Raji (cell line): ENCODE measurements around the gene RIPOR3.

ENCODE experiments used
- POLR2A ChIP-seq: IDR thresholded peaks from 2 replicates; pipeline ENCODE4 v1.6.1; 2011; ENCODE audit warnings: low read depth, low read length, control low read depth; ENCODE audit not compliant: insufficient read depth

The RIPOR3 gene

DNA sequence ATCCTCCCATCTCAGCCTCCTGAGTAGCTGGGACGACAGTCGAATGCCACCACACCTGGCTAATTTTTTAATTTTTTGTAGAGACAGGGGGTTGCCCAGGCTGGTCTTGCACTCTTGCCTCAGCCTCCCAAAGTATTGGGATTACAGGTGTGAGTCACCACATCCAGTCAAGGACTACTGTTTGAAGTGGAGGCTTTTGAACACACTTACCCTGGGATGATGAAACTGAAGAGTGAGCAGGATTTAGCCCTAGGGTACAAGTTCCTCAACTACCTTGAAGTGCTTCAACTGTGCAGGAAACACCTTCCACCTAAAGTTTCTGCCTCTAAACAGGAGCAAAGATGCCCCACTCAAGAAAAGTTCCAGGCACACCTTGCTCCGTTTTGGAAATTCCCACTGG is 24.4 kb upstream of the RIPOR3 start:
- TF ChIP-seq POLR2A, result no peak

DNA sequence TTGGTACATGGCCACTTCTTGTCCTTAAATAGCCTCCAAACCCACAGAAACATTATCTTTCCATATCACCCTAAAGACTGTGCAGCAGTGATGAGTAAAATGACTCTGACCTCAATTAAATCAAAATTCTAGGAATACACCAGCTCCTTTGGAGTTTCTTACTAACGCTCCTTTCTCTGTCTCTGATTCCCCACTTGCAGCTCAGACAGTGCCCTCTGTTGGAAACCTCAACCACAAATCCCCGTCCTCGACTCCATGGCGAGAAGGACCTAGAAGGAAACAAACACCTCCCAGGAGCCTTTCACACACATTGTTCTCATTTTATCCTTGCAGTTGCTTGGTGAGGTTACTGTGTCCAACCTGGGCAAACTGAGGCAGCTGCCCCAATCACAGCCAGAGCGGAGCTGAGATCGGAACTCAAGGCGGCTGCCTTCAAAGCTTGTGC is 22.3 kb upstream of the RIPOR3 start:
- TF ChIP-seq POLR2A, result no peak

DNA sequence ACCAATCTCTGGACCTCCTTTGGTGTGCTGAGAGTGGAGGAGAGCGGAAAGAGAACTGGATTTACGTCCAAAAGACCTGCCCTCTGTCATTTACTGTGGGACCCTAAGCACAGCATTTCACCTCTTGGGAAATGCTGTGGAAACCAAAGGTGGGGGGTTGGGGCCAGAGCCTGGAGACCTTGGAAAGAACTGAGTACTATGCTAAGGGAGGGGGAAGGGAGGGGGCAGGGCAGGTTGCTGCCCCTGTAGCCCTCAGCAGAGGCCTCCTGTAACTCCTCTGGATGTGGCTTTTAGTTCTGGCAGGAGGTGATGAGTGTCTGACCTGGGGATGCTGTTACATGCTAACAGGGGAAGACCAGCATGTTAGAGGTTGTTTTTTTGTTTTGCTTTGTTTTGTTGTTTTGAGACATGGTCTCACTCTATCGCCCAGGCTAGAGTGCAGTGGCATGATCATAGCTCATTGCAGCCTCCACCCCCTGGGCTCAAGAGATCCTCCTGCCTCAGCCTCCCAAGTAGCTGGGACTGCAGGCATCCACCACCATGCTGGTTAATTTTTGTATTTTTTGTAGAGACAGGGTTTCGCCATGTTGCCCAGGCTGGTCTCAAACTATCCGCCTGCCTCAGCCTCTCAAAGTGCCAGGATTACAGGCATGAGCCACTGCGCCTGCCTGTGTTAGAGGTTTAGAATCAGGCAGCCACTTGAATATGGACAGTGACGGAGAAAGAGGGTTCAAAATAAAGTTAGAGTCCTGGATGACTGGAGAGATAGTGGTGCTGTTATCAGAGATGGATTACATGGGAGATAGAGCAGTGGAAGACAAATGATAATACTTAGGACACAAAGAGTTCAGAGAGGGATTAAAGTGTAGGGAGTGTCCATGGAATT is 21.7 kb upstream of the RIPOR3 start:
- TF ChIP-seq POLR2A, result no peak

DNA sequence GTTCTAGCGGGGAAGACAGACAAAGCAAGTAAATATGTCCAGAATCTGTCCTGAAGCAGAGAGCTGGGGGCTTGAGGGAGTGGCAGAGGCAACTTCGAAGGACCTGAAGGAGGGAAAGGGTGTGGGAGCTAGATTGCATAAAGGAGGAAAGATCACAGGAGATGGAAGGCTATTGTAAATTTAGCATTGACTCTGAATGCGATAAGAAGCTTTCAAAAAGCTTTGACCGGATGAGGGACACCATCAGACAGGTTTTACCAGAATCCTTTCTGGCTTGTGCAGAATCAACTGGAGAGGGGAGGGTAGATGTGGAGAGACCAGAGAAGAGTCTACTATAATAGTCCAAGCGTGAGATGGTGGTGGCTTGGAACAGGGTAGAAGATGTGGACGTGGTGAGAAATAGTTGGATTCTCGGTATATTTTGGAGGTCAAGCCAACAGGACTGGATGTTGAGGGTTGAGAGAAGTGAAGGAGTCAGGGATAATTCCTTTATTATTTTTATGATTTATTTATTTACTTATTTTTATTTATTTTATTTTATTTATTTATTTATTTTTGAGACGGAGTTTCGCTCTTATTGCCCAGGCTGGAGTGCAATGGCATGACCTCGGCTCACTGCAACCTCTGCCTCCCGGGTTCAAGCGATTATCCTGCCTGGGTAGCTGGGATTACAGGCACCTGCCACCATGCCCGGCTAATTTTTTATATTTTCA is 19.9 kb upstream of the RIPOR3 start:
- no peak for TF ChIP-seq POLR2A

DNA sequence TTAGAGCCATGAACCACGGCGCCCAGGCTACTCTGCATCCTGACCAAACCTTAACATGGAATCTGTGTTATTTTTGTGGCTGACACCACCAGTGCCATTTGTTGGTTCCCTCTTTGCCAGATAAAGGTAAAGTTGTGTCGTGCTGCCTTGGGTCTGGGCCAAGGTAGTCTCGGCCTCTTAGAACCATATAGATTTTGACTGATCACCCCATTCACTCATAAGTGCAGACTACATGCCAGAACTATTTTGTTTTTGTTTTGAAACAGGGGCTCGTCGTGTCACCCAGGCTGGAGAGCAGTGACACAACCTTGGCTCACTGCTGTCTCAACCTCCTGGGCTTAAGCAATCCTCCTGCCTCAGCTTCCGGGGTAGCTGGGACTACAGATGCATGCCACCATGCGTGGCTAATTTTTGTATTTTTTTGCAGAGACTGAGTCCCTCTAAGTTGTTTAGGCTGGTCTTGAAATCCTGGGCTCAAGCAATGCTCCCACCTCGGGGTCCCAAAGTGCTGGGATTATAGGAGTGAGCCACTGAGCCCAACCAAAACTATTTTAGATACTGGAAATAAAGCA is 19.2 kb upstream of the RIPOR3 start:
- TF ChIP-seq POLR2A, result no peak

DNA sequence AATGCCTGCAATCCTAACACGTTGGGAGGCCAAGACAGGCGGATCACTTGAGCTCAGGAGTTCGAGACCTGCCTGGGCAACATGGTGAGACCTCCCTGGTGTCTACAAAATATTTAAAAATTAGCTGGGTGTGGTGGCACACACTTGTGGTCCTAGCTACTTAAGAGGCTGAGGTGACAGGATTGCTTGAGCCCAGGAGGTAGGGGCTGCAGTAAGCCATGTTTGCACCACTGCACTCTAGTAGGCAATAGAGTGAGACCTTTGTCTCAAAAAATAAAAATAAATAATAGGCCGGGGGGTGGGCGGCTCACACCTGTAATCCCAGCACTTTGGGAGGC is 18.3 kb upstream of the RIPOR3 start:
- TF ChIP-seq POLR2A, result no peak

DNA sequence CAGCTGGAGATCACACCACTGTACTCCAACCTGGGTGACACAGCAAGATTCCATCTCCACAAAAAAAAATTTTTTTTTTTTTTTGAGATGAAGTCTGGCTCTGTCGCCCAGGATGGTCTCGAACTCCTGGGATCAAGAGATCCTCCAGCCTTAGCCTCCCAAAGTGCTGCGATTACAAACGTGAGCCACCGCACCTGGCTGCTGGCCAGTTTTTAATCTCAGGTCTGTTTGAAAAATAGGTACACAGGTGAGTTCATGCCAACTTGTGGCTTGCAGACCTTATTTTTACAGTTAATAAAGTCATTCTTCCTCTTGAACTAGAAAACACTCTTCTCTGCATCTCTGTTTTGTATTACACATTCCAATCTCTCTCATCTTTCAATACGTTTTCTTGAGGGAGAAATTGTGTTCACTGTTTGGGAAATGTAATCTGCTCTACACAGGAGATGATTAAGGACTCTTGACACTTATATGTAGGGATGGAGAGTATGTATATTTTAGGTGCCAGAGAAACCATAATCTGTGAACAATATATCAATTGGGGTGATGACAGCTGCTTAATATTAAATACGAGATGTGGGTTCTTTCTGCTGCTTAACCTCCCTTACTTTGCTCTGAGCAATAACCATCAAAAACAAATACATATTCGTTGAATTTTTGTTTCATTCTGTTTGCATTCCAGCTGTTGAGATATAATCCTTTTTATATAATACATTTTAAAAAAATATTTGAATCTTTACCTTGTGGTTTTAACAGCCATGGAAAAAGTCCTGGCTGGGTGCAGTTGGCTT is 17.7 kb upstream of the RIPOR3 start:
- no peak for TF ChIP-seq POLR2A

DNA sequence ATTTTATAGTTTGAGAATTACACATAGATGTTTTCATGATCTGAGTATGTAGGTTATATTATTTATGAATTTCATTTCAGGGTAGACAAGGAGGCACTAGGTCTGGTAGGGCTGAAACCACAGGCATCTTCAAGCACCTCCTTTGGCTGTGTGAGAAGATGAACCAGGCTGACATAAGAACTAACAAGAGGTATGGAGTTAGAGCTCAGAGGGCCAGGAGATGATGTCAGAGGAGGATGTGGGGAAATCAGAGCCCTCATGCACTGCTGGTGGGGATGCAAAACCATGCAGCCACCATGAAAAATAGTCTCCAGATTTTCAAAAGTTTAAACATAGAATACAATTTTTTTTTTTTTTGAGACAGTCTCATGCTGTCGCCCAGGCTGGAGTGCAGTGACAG is 13.6 kb upstream of the RIPOR3 start:
- no peak for TF ChIP-seq POLR2A

DNA sequence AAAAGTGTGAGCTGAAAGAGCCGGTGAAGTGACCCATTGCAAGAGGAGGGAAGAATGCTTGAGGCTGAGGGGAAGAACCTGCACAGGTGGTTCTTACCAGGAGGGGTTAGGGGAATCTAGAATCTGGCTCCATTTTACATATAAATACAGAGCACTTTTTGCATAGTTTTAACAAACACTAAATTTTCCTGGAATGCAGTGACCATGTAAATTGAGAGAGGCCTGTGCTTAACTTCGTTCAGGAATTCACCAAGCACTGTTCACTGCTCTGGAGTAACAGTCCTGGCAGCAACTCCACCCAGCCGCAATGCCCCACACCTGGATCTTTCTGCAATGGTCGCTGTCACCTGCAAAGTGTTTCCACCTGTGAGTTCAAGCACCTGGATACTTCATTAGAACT is 13.2 kb upstream of the RIPOR3 start:
- no peak for TF ChIP-seq POLR2A

DNA sequence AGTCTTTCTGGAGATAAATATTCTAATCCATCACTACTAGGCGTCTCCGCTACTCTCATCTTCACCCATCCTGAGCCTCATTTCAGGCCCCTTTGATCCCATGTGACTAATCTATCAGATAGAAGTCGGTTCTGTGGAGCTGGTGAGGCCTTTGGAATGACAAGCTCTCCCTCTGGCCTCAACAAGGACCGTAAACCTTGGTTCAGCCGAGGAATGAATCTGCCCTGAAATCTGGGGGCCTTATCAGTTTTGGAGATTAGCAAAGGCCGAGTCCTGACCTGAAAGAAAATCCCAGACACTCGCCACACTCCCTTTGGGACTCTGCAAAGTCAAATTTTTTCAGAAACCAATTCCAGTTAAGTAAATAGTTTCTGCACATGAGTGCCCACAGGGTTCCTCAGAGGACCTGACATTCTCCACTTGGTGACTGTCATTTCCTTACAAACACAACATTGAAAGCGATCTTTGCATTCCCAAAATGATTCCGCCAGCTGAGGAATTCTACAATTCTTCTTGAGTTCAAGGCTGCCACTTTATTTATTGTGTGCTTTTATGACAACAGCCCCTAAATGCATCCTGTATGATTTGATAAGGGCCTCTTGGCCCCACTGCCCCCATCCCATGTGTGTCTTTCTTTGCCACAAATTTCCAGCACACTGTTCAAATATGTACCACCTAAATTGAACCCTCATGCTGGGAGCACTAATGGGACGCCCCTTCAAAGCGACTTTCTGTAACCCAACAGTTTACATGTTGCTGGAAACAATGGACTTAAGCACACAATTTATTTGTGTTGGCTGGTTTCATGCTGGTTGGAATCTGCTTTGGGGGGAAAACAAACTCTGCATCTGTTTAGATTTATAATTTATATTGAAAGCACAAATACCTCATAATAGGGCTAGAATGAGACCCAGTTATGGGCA is 10.0 kb upstream of the RIPOR3 start:
- no peak for TF ChIP-seq POLR2A

DNA sequence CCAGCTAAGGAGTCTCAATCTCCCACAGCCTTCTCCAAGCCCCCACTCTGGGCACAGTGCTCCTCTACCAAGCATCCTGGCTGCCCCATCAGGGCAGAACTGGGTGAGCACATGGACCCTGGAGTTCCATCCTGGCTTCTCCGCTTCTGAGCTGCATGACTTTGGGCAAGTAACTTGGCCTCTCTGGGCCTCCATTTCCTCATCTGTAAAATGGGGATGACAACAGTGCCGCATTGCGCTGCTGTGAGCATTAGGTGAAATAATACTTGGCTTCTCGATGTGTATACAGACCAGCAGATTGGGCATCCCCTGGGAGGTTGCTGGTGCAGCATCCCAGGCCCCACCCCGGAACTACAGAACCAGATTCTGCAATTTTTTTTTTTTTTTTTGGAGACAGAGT is 8.3 kb upstream of the RIPOR3 start:
- no peak for TF ChIP-seq POLR2A

DNA sequence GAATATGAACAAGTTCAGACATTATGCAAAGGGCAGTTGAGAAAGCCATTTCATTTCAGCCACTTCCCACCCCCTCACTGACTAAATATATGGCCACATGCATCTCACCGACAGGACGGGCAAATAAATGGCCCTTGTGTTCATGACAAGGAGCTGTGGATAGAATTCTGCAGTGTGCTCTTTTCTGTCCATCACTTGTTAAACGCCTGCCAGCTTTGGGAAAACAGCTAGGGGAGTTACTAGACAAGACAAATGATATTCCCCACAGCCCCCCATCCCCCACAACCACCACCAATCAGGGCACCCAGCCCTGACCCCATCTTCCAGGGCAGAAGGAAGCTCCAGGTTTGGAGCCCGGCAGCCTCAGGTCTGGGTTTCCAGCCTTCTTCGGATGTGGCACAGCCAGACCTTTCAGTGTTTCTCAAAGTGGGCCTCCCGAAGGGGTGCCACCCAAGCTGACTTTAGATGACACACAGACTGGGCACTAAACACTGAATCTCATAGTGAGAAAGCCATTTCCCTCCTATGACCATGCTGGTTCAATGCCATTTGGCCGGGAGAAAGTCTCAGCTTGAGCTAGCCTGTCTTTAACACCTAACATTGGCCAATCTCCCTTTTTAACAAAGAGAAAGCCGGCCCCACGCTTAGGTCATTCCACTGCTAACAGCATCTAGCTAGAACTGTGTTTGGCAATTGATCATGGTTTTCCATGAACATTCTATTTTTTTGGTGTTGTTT is 4.0 kb upstream of the RIPOR3 start:
- TF ChIP-seq POLR2A, result no peak

DNA sequence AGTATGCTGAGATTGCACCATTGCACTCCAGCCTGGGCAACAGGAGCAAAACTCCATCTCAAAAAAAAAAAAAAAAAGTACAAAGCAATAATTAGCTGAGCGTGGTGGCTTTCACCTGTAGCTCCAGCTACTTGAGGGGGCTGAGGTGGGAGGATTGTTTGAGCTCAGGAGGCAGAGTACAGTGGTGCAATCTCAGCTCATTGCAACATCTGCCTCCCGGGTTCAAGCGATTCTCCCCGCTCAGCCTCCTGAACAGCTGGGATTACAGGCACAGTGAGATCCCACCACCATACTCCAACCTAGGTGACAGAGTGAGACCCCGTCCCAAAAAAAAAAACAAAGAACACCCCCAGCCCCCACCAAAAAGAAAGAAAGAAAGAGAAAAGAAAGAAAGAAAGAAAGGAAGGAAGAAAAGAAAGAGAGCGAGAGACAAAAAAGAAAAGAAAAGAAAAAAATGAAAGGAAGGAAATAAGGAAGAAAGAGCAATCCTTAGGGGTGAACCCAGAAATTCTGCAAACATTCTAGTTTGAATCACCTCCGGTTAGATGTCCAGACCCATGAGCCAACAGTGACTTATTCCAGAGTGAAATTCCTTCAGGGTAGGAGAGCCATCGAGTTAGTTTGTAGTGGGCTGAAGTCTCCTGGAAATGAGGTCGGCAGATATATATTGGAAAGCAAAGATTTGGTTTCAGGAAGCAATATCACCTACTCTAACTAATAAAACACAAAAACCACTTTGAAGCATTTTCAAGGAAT is 3.2 kb upstream of the RIPOR3 start:
- TF ChIP-seq POLR2A, result no peak
